HUES6 (cell line): Measurements from ENCODE around the gene CACNA1C.

ENCODE experiments used
- H3K27ac ChIP-seq: 2 replicates; pipeline ENCODE4 v1.7.0; 2013; ENCODE audit warnings: low read depth, mild to moderate bottlenecking, low read length, inconsistent platforms
- H3K27me3 ChIP-seq: 2 replicates; pipeline ENCODE4 v1.6.1; 2013; ENCODE audit warnings: low read length; ENCODE audit not compliant: control insufficient read depth, insufficient read depth
- H3K36me3 ChIP-seq: 2 replicates; pipeline ENCODE4 v1.6.1; 2013; ENCODE audit warnings: low read length; ENCODE audit not compliant: control insufficient read depth, insufficient read depth
- H3K4me1 ChIP-seq: 2 replicates; pipeline ENCODE4 v1.6.1; 2013; ENCODE audit warnings: low read length; ENCODE audit not compliant: control insufficient read depth, insufficient read depth
- H3K4me3 ChIP-seq: 2 replicates; pipeline ENCODE4 v1.5.1; 2013; ENCODE audit warnings: low read depth, low read length
- H3K9ac ChIP-seq: one replicate; pipeline ENCODE4 v1.6.1; 2013; ENCODE audit warnings: mild to moderate bottlenecking, low read length
- H3K9me3 ChIP-seq: 2 replicates; pipeline ENCODE4 v1.6.1; 2013; ENCODE audit warnings: low read depth, low read length; ENCODE audit not compliant: control insufficient read depth, insufficient read depth

The CACNA1C gene

GRCh38 chr12:2396448-2396871 lies 343.7 kb downstream of the CACNA1C start:
- no peak overlapping the region for H3K4me3 ChIP-seq
- H3K9me3 ChIP-seq = no peaks in the 10 kb centered on the region
- H3K36me3 ChIP-seq = no peaks in the 10 kb centered on the region
- H3K27me3 ChIP-seq = no peaks in the 10 kb centered on the region
- H3K4me1 ChIP-seq = peaks cover 5% of the 10 kb centered on the region; the same call in 1 of the 2 replicates
- H3K9ac ChIP-seq = no peak overlapping the region
- H3K27ac ChIP-seq = no peak overlapping the region

- no peaks in the 10 kb centered on the region for H3K36me3 ChIP-seq
- H3K4me1 ChIP-seq = peaks cover 5% of the 10 kb centered on the region; the same call in 1 of the 2 replicates
- no peak overlapping the region for H3K9ac ChIP-seq
- no peaks in the 10 kb centered on the region for H3K9me3 ChIP-seq
- no peak overlapping the region for H3K27ac ChIP-seq
- no peak overlapping the region for H3K4me3 ChIP-seq
- H3K27me3 ChIP-seq = no peaks in the 10 kb centered on the region
Observed at GRCh38 chr12:2397356-2398045, 344.7 kb downstream of the CACNA1C start.

- Histone ChIP-seq H3K4me3 (no peak overlapping the region), H3K36me3 (no peaks in the 10 kb centered on the region), H3K27ac (no peak overlapping the region), H3K4me1 (peaks cover 5% of the 10 kb centered on the region; the same call in 1 of the 2 replicates), H3K27me3 (no peaks in the 10 kb centered on the region), H3K9me3 (no peaks in the 10 kb centered on the region), H3K9ac (no peak overlapping the region)
Observed at GRCh38 chr12:2401040-2401439, 348.3 kb downstream of the CACNA1C start.

GRCh38 chr12:2402073-2402579 lies 349.3 kb downstream of the CACNA1C start:
- Histone ChIP-seq H3K27ac (no peak overlapping the region), H3K9ac (no peak overlapping the region), H3K4me3 (no peak overlapping the region), H3K4me1 (peaks cover 5% of the 10 kb centered on the region; the same call in 1 of the 2 replicates), H3K27me3 (no peaks in the 10 kb centered on the region), H3K36me3 (no peaks in the 10 kb centered on the region), H3K9me3 (no peaks in the 10 kb centered on the region)

- H3K9me3 ChIP-seq = no peaks in the 10 kb centered on the region
- H3K4me3 ChIP-seq = no peak overlapping the region
- H3K36me3 ChIP-seq = no peaks in the 10 kb centered on the region
- H3K9ac ChIP-seq = no peak overlapping the region
- no peaks in the 10 kb centered on the region for H3K27me3 ChIP-seq
- no peaks in the 10 kb centered on the region for H3K4me1 ChIP-seq
- no peak overlapping the region for H3K27ac ChIP-seq
Observed at GRCh38 chr12:2403221-2403976, 350.6 kb downstream of the CACNA1C start.

GRCh38 chr12:2405039-2405438 lies 352.3 kb downstream of the CACNA1C start:
- Histone ChIP-seq H3K36me3 (no peaks in the 10 kb centered on the region), H3K27me3 (peaks cover 3% of the 10 kb centered on the region; the same call in 1 of the 2 replicates), H3K4me1 (no peaks in the 10 kb centered on the region), H3K9me3 (no peaks in the 10 kb centered on the region), H3K4me3 (no peak overlapping the region), H3K27ac (no peak overlapping the region), H3K9ac (no peak overlapping the region)

- H3K4me3 ChIP-seq = no peak overlapping the region
- no peaks in the 10 kb centered on the region for H3K9me3 ChIP-seq
- no peak overlapping the region for H3K27ac ChIP-seq
- H3K4me1 ChIP-seq = peaks cover 9% of the 10 kb centered on the region
- peaks cover 3% of the 10 kb centered on the region; the same call in 1 of the 2 replicates for H3K27me3 ChIP-seq
- H3K9ac ChIP-seq = no peak overlapping the region
- no peaks in the 10 kb centered on the region for H3K36me3 ChIP-seq
Observed at GRCh38 chr12:2406903-2407302, 354.1 kb downstream of the CACNA1C start.

GRCh38 chr12:2408262-2408661 lies 355.5 kb downstream of the CACNA1C start:
- H3K9ac ChIP-seq = no peak overlapping the region
- no peaks in the 10 kb centered on the region for H3K9me3 ChIP-seq
- H3K4me1 ChIP-seq = peaks cover 14% of the 10 kb centered on the region
- H3K27ac ChIP-seq = no peak overlapping the region
- H3K4me3 ChIP-seq = no peak overlapping the region
- H3K27me3 ChIP-seq = peaks cover 3% of the 10 kb centered on the region; the same call in 1 of the 2 replicates
- H3K36me3 ChIP-seq = no peaks in the 10 kb centered on the region

GRCh38 chr12:2409656-2410265 lies 357.0 kb downstream of the CACNA1C start:
- Histone ChIP-seq H3K27ac (no peak overlapping the region), H3K9me3 (no peaks in the 10 kb centered on the region), H3K4me1 (peaks cover 14% of the 10 kb centered on the region), H3K4me3 (no peak overlapping the region), H3K27me3 (peaks cover 3% of the 10 kb centered on the region; the same call in 1 of the 2 replicates), H3K9ac (no peak overlapping the region), H3K36me3 (no peaks in the 10 kb centered on the region)

GRCh38 chr12:2410496-2410895 lies 357.7 kb downstream of the CACNA1C start:
- Histone ChIP-seq H3K27me3 (peaks cover 3% of the 10 kb centered on the region; the same call in 1 of the 2 replicates), H3K9me3 (no peaks in the 10 kb centered on the region), H3K36me3 (no peaks in the 10 kb centered on the region), H3K4me1 (peaks cover 14% of the 10 kb centered on the region), H3K4me3 (no peak overlapping the region), H3K9ac (no peak overlapping the region), H3K27ac (no peak overlapping the region)
